ENCODE data around the gene ST14.

DNA sequence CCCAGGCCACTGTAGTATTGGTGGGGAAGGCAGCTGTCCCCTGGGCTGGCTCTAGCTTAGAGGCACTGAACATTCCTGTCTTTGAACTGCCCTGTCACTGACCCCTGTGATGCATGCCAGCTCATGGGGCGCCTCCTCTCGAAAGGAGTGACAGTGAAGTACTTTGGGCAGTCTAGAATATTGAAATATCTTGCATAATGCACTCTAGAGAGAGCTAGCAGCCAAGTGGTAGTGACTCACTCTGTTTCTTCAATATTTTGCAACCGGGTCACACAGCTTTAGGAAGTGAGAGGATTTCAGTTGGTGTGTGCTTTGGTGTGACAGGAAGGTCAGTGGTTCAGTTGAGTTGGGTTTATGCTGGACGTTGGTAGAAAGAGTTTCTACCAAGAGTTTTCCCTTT is 35.5 kb upstream of the ST14 start:
- TF ChIP-seq, protein P1, sequence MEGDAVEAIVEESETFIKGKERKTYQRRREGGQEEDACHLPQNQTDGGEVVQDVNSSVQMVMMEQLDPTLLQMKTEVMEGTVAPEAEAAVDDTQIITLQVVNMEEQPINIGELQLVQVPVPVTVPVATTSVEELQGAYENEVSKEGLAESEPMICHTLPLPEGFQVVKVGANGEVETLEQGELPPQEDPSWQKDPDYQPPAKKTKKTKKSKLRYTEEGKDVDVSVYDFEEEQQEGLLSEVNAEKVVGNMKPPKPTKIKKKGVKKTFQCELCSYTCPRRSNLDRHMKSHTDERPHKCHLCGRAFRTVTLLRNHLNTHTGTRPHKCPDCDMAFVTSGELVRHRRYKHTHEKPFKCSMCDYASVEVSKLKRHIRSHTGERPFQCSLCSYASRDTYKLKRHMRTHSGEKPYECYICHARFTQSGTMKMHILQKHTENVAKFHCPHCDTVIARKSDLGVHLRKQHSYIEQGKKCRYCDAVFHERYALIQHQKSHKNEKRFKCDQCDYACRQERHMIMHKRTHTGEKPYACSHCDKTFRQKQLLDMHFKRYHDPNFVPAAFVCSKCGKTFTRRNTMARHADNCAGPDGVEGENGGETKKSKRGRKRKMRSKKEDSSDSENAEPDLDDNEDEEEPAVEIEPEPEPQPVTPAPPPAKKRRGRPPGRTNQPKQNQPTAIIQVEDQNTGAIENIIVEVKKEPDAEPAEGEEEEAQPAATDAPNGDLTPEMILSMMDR (IDR thresholded peaks at IDR 0.05) = no peak
- TF ChIP-seq POLR2A (IDR thresholded peaks at IDR 0.05; ENCODE audit: low read depth) = no peak
